SK-N-DZ (cell line): Measurements from ENCODE around the gene PACS1.
"Not testable (repeated sequence)": the region's sequence is repeated elsewhere in the genome, so short reads cannot be mapped to it uniquely, and the experiment has no call there.

Source experiments
- DNase-seq: peaks from one replicate; pipeline ENCODE4 v3.0.0-alpha.2; 2015; ENCODE audit warnings: low spot score

The PACS1 gene

GRCh38 chr11:66272596-66272995 lies 202.5 kb downstream of the PACS1 start:
- DNase-seq = no peak

DNA sequence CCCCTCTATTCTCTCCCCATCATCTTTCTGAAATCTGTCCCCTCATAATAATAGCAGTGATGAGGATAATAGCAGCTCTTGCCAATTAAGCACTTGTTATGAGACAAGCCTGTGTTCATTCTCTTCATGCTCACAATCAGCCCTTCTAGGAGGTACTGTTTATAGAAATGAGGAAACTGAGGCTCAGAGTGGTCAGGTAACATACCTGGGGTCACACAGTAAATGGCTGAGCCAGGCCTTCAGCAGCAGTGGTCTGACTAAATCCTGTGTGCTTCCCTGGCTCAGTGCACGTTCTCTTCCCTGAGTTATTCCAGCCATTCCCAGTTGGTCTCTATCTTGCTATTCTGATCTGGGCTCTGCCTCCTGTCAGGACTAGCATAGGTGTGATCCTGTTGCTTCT lies 204.1 kb downstream of the PACS1 start:
- no peak for DNase-seq

DNA sequence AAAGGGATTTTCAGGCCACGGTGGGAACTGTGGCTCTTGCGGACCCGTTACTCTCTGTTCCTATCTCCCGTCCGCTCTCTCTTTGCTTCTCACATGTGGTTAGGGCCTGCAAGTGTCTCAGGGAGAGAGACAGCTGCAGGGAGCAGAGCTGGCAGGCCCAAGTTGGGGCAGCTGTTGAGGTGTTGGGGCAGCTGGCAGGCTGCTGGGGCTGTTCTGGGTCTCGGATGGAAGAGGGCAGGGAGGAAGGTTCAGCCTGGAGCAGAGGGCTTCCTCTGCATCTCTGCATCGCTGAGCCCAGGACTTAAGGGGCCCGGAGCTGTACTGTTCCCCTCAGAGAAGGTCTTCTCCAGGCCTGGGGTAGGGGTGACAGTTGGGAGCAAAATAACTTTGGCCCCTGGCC lies 205.3 kb downstream of the PACS1 start:
- no peak for DNase-seq

- no peak for DNase-seq
Observed at GRCh38 chr11:66275984-66276612, 206.0 kb downstream of the PACS1 start.

DNA sequence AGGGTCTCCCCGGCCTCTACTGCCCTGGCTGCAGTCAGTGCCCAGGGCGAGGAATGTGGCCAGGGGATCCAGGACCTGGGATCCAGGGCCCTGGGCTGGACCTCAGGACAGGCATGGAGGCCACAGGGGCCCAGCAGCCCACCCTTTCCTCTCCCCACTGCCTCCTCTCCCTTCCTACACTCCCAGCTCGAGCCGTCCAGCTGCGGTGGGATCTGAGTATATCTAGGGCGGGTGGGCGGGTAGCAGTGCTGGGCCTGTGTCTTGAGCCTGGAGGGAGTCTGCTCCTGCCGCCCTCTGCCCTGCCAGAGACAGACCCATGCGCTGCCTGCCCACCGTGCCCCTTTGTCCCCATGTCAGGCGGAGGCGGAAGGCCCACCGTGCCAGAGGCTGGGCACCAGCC lies 206.5 kb downstream of the PACS1 start:
- not testable (repeated sequence) for DNase-seq

- not testable (repeated sequence) for DNase-seq
Observed at GRCh38 chr11:66277064-66277463, 207.0 kb downstream of the PACS1 start.

DNA sequence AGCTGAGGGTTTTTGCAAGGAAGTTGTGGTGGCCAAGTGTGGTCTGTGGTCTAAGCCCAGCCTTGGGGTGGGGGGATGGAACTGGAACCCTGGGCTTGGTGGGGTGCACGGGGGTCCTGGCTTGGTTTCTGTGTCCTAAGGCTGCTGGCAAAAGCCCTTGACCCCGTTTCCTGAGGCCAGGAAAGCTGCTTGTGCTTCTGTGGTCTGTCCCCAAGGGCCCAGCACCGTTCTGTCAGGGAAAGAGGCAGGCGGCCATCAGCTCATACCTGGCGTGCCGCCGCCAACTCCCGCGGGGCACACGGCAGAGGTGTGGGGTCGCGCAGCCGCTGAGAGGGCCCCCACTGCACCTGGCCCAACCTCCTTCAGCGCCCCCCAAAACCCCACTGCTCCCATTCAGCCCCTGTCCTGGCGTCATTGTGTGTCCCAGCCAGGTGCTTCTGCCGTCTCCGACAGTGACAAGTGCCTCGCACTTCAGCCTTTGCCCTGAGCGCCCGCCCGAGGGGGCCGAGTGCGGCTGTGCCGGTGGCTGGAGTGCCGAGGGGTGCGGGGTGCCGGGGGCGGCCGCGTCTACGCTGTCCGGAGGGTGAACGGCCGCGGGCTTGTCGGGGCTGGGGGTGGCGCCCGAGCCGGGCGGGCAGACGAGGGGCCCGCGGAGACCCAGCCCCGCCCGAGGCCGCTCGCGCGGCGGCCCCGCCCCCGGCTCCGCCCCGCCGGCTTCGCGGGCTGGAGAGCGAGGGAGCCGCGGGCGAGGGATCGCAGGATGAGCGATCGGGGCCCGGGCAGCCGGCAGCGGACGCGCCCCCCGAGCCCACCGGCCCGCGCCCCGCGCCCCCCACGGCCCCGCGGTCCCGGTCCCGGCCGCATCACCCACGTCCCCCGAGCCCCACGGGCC lies 207.6 kb downstream of the PACS1 start, which contains the start of gene CNIH2:
CNIH2 (plus strand) TSS at position 705 of the 892 bp plus-strand sequence. CDS start 282 bp downstream, outside the sequence.
- no peak for DNase-seq

DNA sequence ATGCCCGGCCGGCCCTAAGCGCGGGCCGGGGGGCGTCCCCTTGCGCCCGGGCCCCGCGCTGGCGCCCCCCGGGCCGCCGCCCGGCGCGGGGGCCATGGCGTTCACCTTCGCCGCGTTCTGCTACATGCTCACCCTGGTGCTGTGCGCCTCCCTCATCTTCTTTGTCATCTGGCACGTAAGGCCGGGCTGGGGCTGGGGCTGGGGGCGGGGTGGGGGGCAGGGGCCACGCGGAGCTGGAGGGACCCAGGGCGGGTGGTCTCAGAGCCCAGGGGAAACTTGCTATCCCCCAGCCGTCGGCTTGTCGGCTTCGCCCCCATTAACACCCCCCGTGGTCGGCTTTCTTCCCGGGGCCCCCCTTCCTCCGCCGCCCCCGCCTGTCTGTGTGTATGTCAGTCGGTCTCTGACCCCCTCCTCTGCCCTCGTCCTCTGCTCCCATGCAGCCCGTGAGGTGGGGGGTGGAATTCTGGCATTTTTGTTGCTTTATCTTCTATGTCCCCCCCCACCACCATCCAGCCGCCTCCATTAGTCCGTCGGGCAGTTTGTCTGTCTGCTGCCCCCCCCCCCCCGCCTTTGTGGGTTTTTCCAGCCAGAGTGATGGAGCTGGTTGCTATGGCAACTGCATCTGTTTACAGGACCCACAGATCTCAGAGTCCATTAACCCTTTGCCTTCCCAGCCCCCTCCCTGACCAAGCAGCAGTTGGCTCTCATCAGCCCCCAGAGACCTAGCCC lies 208.5 kb downstream of the PACS1 start:
- DNase-seq = no peak

DNA sequence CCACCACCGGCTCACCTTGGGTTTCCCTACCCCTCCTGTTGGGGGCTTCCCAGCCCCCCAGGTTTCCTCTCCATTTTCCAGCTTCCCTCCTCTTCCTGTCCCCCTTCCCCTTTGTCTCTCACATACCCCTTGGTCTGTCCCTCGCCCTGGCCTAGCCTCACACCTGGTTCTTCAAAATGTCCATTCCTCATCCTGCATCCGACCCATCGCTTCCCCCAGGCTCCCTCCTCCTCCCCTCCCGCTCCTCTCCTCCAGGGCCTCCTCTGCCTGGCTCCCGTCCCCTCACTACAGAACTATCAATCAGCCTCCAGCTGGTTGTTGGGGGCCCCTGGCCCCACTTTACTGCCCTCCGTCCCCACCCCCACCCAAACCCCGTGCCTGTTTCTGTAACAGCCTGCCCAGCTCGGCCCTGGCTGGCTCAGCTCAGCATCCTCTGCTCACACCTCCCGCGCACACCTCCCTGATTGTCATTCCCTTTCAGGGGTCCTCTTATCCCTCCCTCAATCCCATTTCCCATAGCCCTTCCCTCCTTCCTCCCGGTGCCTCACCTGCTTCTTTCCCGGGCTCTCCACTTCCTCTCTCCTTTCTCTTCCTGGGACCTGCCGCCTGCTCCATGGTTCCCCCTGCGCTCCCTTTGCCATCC lies 209.1 kb downstream of the PACS1 start:
- DNase-seq = no peak

GRCh38 chr11:66280428-66280827 lies 210.4 kb downstream of the PACS1 start:
- DNase-seq = no peak

DNA sequence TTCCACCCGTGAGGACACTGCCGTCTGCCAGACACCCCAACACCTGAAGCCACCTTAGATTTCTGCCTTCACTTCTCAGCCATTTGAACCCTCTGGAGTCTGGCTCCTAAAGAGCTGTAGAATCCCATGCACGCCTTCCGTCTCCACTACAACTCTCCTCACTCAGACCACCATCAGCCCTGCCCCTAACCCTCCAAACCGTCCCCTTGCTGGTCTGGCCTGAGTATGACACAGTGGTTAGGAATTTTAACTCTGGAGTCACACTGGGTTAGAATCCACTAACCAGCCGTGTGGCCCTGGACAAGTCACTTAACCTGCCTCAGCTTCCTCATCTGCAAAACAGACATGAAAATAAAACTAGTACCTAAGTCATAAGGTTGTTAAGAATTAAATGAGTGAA lies 210.9 kb downstream of the PACS1 start:
- no peak for DNase-seq

DNA sequence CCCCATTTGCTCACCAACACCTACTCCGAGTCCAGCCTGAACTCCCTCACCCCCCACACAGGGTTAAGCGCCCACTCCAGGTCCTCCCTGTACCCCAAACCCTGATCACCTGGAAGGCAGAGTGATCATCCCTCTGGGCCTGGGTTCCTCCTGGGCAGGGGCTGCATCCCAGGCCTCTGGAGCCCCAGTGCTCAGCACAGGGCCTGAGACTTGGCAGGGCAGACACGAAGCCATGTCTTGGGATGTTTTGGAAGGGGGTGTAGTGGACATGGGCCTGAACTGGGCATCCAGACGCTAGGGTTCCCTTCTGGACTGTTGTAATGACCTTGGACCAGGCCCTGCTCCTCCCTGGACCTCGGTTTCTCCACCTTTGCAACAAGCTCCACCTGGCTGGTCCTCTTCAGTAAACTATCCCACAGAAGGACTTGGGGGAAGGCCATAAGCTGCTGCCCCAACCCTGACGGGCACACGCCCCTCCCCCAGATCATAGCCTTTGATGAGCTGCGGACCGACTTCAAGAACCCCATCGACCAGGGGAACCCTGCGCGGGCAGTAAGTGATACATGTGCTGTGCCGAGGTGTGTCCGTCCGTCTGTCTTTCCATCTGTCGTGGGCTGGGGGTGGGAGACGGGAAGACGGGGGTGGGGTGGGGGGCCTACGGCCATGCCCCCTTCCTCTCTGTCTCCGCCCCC lies 211.8 kb downstream of the PACS1 start:
- no peak for DNase-seq

- peak; percentile 98 for DNase-seq
Observed at GRCh38 chr11:66282468-66283455, 212.7 kb downstream of the PACS1 start.

DNA sequence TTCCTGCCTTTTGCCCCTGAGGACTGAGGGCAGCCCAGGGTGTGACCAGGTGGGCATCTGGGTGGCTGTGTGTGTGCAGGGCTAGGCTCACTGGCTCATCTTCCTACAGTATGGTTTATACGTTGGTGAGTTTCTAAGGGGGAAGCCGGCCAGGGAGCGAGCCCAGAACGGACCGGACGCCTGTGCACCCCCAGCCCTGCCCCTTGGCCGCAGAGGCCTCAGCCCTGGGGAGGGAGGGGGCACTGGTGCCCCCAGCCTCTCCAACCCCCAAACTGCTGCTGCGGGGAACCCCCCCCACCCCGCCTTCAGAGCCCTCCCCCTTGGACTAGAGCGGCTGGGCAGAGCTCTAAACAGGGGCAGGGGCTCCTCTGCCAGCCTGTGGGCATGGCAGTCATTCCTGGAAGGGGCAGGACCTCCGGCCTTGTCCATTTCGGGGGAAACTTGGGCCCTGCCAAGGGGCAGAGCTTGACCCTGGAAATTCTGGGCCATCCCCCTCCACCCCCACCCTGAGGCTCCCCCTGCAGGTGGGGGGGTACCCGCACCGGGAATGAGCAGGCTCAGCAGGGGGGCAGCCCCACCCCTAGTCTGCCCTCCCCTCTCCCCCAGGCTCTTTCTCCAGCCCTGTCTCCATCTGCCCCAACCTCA lies 213.5 kb downstream of the PACS1 start:
- DNase-seq = no peak

GRCh38 chr11:66284526-66285078 lies 214.5 kb downstream of the PACS1 start:
- DNase-seq = no peak

DNA sequence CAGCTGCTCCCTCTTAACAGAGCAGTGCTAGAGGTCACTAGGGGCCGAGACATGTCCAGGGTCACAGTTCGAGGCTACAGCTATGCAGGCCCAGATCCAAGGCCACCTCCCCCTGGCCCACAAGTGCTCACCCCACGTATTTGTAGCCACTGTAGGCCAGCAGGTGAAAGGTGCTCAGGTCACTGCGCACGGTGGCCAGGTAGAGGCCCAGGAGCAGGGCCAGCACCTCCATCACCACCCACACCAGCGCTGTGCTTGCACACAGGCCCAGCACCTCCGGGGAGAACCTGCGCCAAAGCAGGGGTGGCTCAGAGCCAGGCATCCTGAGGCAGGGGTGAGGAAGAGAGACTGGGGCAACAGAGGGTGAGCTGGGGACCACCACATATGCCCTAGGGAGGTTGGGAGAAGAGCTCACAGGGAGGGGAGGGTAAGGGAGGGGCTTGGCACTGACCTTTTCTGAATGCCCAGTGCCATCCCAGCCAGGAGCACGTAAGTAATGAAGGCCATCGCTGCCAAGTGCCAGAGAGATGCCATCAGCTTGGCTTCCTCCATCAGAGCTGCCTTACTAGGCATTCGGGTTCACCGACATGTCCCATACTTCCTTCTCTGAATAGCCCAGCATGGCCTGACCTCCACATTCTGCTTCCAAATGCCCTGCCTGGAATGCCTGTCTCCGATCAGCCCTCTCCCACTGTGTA lies 215.3 kb downstream of the PACS1 start:
- DNase-seq = no peak

DNA sequence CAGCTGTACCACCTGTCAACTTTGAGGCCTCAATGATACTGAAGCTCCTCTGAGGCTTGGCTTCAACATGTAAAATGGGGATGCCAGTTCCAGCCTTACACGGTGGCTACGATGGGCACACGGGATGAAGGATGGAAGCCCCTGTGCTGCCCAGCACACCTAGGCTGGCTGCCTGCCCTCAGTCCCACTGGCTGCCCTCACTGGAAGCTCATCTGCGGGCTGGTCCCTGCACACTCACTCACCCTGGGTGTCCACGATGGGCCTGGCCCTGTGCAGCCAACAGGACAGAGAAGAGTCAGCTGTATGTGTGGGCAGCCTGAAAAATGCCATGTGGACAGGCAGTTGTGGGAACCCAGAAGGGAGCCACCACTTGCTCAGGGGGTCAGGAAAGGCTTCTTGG lies 216.6 kb downstream of the PACS1 start:
- DNase-seq = no peak

DNA sequence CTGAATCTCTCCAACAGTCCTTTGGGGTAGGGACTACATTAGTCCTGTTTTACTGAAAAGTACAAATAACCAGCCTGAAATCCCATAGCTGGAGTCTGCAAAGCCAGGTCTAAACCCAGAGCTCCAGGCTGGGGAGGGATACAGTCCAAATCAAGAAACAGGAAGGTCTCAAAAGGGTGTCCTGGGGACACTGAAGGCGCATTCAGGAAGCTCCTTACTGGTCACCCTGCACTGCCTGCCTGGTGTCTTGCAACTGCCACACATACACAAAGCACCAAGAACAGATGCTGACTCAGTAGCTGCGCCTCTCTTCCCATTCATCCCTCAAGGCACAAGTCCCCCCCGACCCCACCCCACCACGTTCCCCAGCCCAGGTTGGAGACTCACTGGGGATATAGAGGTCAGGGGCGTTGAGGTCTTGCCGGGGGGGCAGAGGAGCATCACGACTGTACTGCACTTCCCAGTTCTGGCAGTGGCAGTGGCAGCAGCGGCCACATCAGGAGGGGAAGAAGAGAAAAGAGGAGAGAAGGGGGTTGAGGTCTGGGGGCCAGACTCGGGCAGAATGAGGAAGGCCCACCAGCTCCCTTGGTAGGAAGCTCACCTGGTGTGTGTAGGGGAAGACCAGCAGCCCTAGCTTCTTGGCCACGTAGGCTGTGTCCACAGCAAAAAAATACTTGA lies 217.3 kb downstream of the PACS1 start:
- DNase-seq = no peak
